Heart right ventricle (tissue), 16 donors: Measurements from ENCODE around the gene MSANTD1. TPM values are rescaled to one million over a fixed set of nuclear protein-coding genes. Genes with fewer than 3 reads are reported as not detected.

ENCODE experiments used
- ATAC-seq, 8 donors: fragments of 200-7000 bp; cut with Tn5 transposase; one replicate each; pipeline ENCODE4 v1.9.1; 2020; ENCODE audit warnings: mild to moderate bottlenecking in 8 of 8, moderate library complexity in 8 of 8, moderate number of reproducible peaks in 1 of 8
- DNase-seq, 2 donors: peaks; one replicate each; pipeline ENCODE4 v3.0.0-alpha.2; 2020
- H3K27ac ChIP-seq, 10 donors: fragments of 200-600 bp; sonication (generic) in 2 of 10; one replicate each; pipeline versions ENCODE4 v1.5.0 to v1.8.0; 2020 to 2022; ENCODE audit warnings: mild to moderate bottlenecking in 3 of 10
- H3K27me3 ChIP-seq, 7 donors: fragments of 200-600 bp; one replicate each; pipeline ENCODE4 v1.8.0; 2021 to 2022; ENCODE audit warnings: mild to moderate bottlenecking in 2 of 7
- H3K36me3 ChIP-seq, 9 donors: fragments of 200-600 bp; sonication (generic) in 1 of 9; one replicate each; pipeline versions ENCODE4 v1.5.0 to v1.8.0; 2020 to 2022; ENCODE audit warnings: mild to moderate bottlenecking in 2 of 9
- H3K4me1 ChIP-seq, 9 donors: fragments of 200-600 bp; sonication (generic) in 1 of 9; one replicate each; pipeline versions ENCODE4 v1.5.0 to v1.8.0; 2020 to 2022; ENCODE audit warnings: mild to moderate bottlenecking in 4 of 9
- H3K4me3 ChIP-seq, 10 donors: fragments of 200-600 bp; sonication (generic) in 2 of 10; one replicate each; pipeline versions ENCODE4 v1.5.0 to v1.8.0; 2020 to 2022; ENCODE audit warnings: mild to moderate bottlenecking in 7 of 10, moderate library complexity in 2 of 10
- H3K9me3 ChIP-seq, 11 donors: fragments of 200-600 bp in 10 of 11; sonication (generic) in 2 of 11; one replicate each; pipeline versions ENCODE4 v1.5.0 to v1.8.0; 2013 to 2022; ENCODE audit warnings: mild to moderate bottlenecking in 2 of 11, control low read depth in 1 of 11, moderate library complexity in 1 of 11
- WGBS, 2 donors: extraction: QIAGEN DNeasy Blood & Tissue Kit; methylation state at CpG; one replicate each; pipeline ENCODE4 v1.1.7; 2013; ENCODE audit warnings: inconsistent platforms in 1 of 2; 5-methylcytosine and 5-hydroxymethylcytosine counted together
- intact Hi-C, 10 donors: fragments of 100-400 bp; cut with DNase I; formaldehyde crosslinking; loops; one replicate each; pipeline versions ENCODE4 v1.11.1 to v1.14.2; 2022
- polyA plus RNA-seq, 2 donors: library from polyadenylated mRNA; stranded (reverse); fragments of 200-250 nt; gene quantifications; one replicate each; pipeline ENCODE4 v1.2.3, GENCODE V29; 2013
- total RNA-seq, 10 donors: library from RNA; stranded (reverse); fragmentation: NEBNext Ultra II Directional in 3 of 10; extraction: Animal tissue kit (Norgen Biotek cat#: 25700) in 3 of 10; gene quantifications; one replicate each; pipeline versions ENCODE4 v1.2.1 to v1.2.4, GENCODE V29; 2021 to 2023
- TF ChIP-seq, protein P1 (sequence below), 9 donors: fragments of 200-600 bp; sonication (generic) in 2 of 9; IDR thresholded peaks; one replicate each; pipeline versions ENCODE4 v1.5.0 to v1.8.0; 2021 to 2022; ENCODE audit warnings: antibody characterized with exemption in 9 of 9, mild to moderate bottlenecking in 5 of 9, moderate library complexity in 1 of 9
- donor health status: Arrhythmogenic right ventricular cardiomyopathy.
- donor health status: ischemic (EF 13 %, LVEDD 7.1; RV severe dilation, severe dysfunction).
- donor health status: healthy with polysubstance abuse.
- donor health status: DM: no; HTN: yes; CAD: no.
- donor health status: DM: no; HTN: no; CAD: no.
- donor health status: ischemic (EF 25% LVEDD 6.9; RV normal size, moderate dysfunction).
- donor health status: ischemic (EF 25% LVEDD 5.7; RV mildly dilated, moderate dysfunction).
- donor health status: healthy.
- donor health status: DM: yes; HTN: yes; CAD: no.
- donor health status: Ischemic cardiomyopathy.
- donor health status: ischemic (EF 35%, LVEDD 5.7; RV mildly dilated, moderate dysfunction).
- donor health status: nonischemic (EF 11% LVEDD 7.7; RV severe dilation, severe dysfunction).
- donor health status: DM: yes; HTN: yes; CAD: no.
- donor health status: PGD.
- donor health status: ischemic (EF 29% LVEDD 5.4; RV normal size, mild dysfunction).
- donor health status: nonischemic (EF 23%, LVEDD 6.1; RV moderate dilation, normal function).

Gene MSANTD1
- total and polyA plus RNA-seq, 12 donors: 0.25 to 1.2 (median 0.41) TPM

GRCh38 chr4:3252480-3252828 lies 3.5 kb downstream of the MSANTD1 start:
- intact Hi-C loops: no loop called here
- Histone ChIP-seq H3K27ac (no peak overlapping the region), H3K4me3 (no peak overlapping the region), H3K27me3 (no peaks in the 10 kb centered on the region), H3K4me1 (no peaks in the 10 kb centered on the region), H3K36me3 (peaks cover 0 to 3% (median 0%) of the 10 kb centered on the region in 9 donors), H3K9me3 (no peaks in the 10 kb centered on the region)
- 95 to 96% methylated on average over 3 of the region's 3 CpGs for WGBS, 2 donors
- ATAC-seq: no peak
- DNase-seq: no peak
- TF ChIP-seq, protein P1, sequence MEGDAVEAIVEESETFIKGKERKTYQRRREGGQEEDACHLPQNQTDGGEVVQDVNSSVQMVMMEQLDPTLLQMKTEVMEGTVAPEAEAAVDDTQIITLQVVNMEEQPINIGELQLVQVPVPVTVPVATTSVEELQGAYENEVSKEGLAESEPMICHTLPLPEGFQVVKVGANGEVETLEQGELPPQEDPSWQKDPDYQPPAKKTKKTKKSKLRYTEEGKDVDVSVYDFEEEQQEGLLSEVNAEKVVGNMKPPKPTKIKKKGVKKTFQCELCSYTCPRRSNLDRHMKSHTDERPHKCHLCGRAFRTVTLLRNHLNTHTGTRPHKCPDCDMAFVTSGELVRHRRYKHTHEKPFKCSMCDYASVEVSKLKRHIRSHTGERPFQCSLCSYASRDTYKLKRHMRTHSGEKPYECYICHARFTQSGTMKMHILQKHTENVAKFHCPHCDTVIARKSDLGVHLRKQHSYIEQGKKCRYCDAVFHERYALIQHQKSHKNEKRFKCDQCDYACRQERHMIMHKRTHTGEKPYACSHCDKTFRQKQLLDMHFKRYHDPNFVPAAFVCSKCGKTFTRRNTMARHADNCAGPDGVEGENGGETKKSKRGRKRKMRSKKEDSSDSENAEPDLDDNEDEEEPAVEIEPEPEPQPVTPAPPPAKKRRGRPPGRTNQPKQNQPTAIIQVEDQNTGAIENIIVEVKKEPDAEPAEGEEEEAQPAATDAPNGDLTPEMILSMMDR (IDR thresholded peaks at IDR 0.05): no peak

GRCh38 chr4:3252831-3253641 lies 4.1 kb downstream of the MSANTD1 start:
- intact Hi-C loops: no loop called here
- no peaks in the 10 kb centered on the region for H3K9me3 ChIP-seq
- no peaks in the 10 kb centered on the region for H3K27me3 ChIP-seq
- peaks cover 0 to 3% (median 0%) of the 10 kb centered on the region in 9 donors for H3K36me3 ChIP-seq
- TF ChIP-seq, protein P1 (IDR thresholded peaks at IDR 0.05): no peak
- ATAC-seq (no peak), DNase-seq (peak in 1 of 2 donors; percentile 9)
- 84 to 89% methylated on average over 38 of the region's 38 CpGs for WGBS, 2 donors
- no peaks in the 10 kb centered on the region for H3K4me1 ChIP-seq
- no peak overlapping the region for H3K27ac ChIP-seq
- no peak overlapping the region for H3K4me3 ChIP-seq

- WGBS, 2 donors: 92 to 96% methylated on average over 13 of the region's 13 CpGs
- ATAC-seq: no peak
- H3K9me3 ChIP-seq: no peaks in the 10 kb centered on the region
- peak in 1 of 2 donors; percentile 8 for DNase-seq
- intact Hi-C loops: no loop called here
- no peaks in the 10 kb centered on the region for H3K27me3 ChIP-seq
- TF ChIP-seq, protein P1 (IDR thresholded peaks at IDR 0.05): no peak
- no peak overlapping the region for H3K4me3 ChIP-seq
- peaks cover 0 to 3% (median 0%) of the 10 kb centered on the region in 9 donors for H3K36me3 ChIP-seq
- no peaks in the 10 kb centered on the region for H3K4me1 ChIP-seq
- no peak overlapping the region for H3K27ac ChIP-seq
Measured at GRCh38 chr4:3253808-3254207, 4.8 kb downstream of the MSANTD1 start.

GRCh38 chr4:3254302-3255131 lies 5.6 kb downstream of the MSANTD1 start:
- WGBS, 2 donors: 94 to 96% methylated on average over 14 of the region's 14 CpGs
- DNase-seq (no peak), ATAC-seq (no peak)
- no peaks in the 10 kb centered on the region for H3K4me1 ChIP-seq
- H3K27me3 ChIP-seq: no peaks in the 10 kb centered on the region
- no peak overlapping the region for H3K27ac ChIP-seq
- intact Hi-C loops: no loop called here
- H3K36me3 ChIP-seq: peaks cover 0 to 3% (median 0%) of the 10 kb centered on the region in 9 donors
- TF ChIP-seq, protein P1 (IDR thresholded peaks at IDR 0.05): no peak
- peaks cover 0 to 1% (median 0%) of the 10 kb centered on the region in 11 donors for H3K9me3 ChIP-seq
- no peak overlapping the region for H3K4me3 ChIP-seq
